Testis (tissue), 3 donors: ENCODE results near the gene ATF6B. TPM values are rescaled to one million over a fixed set of nuclear protein-coding genes. Genes with fewer than 3 reads are reported as not detected.

Experiments
- DNase-seq: peaks from one replicate; pipeline ENCODE4 v3.0.0-alpha.2; 2019
- H3K27ac ChIP-seq, 2 donors: fragments of 200-600 bp; sonication (generic); one replicate each; pipeline ENCODE4 v1.5.1; 2019
- H3K27me3 ChIP-seq: fragments of 200-600 bp; sonication (generic); one replicate; pipeline ENCODE4 v1.5.1; 2019
- H3K36me3 ChIP-seq: fragments of 200-600 bp; sonication (generic); one replicate; pipeline ENCODE4 v1.5.1; 2017; ENCODE audit warnings: low read depth; ENCODE audit errors: missing control alignments
- H3K4me1 ChIP-seq: fragments of 200-600 bp; sonication (generic); one replicate; pipeline ENCODE4 v1.5.1; 2019
- H3K4me3 ChIP-seq, 2 donors: fragments of 200-600 bp; sonication (generic); one replicate each; pipeline ENCODE4 v1.5.1; 2017 to 2019
- H3K9me3 ChIP-seq: fragments of 200-600 bp; sonication (generic); one replicate; pipeline ENCODE4 v1.5.1; 2017
- CTCF ChIP-seq, 3 experiments: fragments of 450-650 bp in 2 of 3; fragments of 200-600 bp in 1 of 3; sonication (generic) in 1 of 3; IDR thresholded peaks; one replicate each; pipeline ENCODE4 v1.5.1; 2016 to 2019; ENCODE audit warnings: antibody characterized with exemption in 3 of 3, mild to moderate bottlenecking in 2 of 3, moderate library complexity in 1 of 3
- POLR2A ChIP-seq: fragments of 450-650 bp; IDR thresholded peaks from one replicate; pipeline ENCODE4 v1.6.1; 2017; ENCODE audit warnings: antibody characterized with exemption, mild to moderate bottlenecking, moderate library complexity
- WGBS, 2 donors: methylation state at CpG; one replicate each; pipeline ENCODE4 v1.1.5; 2018; 5-methylcytosine and 5-hydroxymethylcytosine counted together
- intact Hi-C: fragments of 100-400 bp; cut with DNase I; formaldehyde crosslinking; loops from one replicate; pipeline ENCODE4 v1.15.1; 2023; ENCODE audit warnings: low total_unique reads
- polyA plus RNA-seq: library from polyadenylated mRNA; stranded (reverse); fragments of 350-450 nt; fragmentation: Illumina TruSeq; extraction: RNeasy Lipid Tissue Mini Kit (QIAGEN cat#74804); gene quantifications from one replicate; pipeline ENCODE4 v1.2.3, GENCODE V29; 2014; ENCODE audit warnings: low read depth, low replicate concordance; ENCODE audit not compliant: insufficient read depth
- total RNA-seq, 2 donors: library from RNA; depleted of rRNA; stranded (reverse); fragments of >200 nt; gene quantifications; one replicate each; pipeline ENCODE4 v1.2.3, GENCODE V29; 2016

The ATF6B gene
- total and polyA plus RNA-seq, 3 donors from 2014 or later = 76.3 to 138 (median 120) TPM

DNA sequence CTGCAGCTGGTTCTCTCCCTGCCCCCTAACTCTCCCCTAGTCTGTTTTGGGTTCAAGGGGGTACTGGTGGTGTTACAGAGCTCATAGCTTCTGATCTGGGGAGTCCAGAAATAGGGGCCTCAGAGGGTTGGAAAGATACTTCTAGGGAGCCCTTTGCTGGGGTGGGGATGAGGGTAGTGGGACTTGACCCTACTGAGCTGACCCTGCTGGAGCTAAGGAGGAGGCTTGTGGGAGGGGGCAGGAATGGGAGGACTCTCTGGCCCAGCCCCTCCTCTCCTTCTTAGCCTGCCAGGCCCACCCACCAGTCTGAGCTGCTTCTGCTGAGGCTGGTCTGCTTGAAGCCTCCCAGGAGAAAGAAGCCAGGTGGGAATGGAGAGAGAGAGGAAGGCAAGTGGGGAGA is 36.2 kb upstream of the ATF6B start, which contains the start of gene EGFL8:
EGFL8 (plus strand) TSS at position 301 of the 400 bp plus-strand sequence. CDS start 1,571 bp downstream, outside the sequence.
- no peak for DNase-seq
- intact Hi-C loops = no loop called here
- Histone ChIP-seq H3K4me1 (peaks cover 8% of the 10 kb centered on the region), H3K4me3 (no peak within 1 kb of the TSS), H3K36me3 (no peaks in the 10 kb centered on the region), H3K9me3 (no peaks in the 10 kb centered on the region), H3K27ac (peak within 1 kb of the TSS in 1 of 2 donors; percentile 36), H3K27me3 (no peaks in the 10 kb centered on the region)
- TF ChIP-seq CTCF (IDR thresholded peaks at IDR 0.05) (no peak), POLR2A (no peak)

GRCh38 chr6:32163559-32164258 is 35.7 kb upstream of the ATF6B start:
- Histone ChIP-seq H3K9me3 (no peaks in the 10 kb centered on the region), H3K4me3 (no peak overlapping the region), H3K27me3 (no peaks in the 10 kb centered on the region), H3K36me3 (no peaks in the 10 kb centered on the region), H3K27ac (peak overlapping the region in 1 of 2 donors; percentile 36), H3K4me1 (peaks cover 6% of the 10 kb centered on the region)
- WGBS, 2 donors = 78 to 82% methylated on average over 7 of the region's 7 CpGs
- intact Hi-C loops = no loop called here
- no peak for TF ChIP-seq CTCF (IDR thresholded peaks at IDR 0.05)
- no peak for TF ChIP-seq POLR2A
- DNase-seq = no peak

- TF ChIP-seq POLR2A (no peak), CTCF (IDR thresholded peaks at IDR 0.05) (no peak)
- Histone ChIP-seq H3K4me1 (peaks cover 12% of the 10 kb centered on the region), H3K36me3 (no peaks in the 10 kb centered on the region), H3K4me3 (no peak overlapping the region), H3K9me3 (no peaks in the 10 kb centered on the region), H3K27ac (no peak overlapping the region), H3K27me3 (no peaks in the 10 kb centered on the region)
- intact Hi-C loops = no loop called here
- DNase-seq = no peak
Measured at GRCh38 chr6:32158052-32158451, 30.0 kb upstream of the ATF6B start.

DNA sequence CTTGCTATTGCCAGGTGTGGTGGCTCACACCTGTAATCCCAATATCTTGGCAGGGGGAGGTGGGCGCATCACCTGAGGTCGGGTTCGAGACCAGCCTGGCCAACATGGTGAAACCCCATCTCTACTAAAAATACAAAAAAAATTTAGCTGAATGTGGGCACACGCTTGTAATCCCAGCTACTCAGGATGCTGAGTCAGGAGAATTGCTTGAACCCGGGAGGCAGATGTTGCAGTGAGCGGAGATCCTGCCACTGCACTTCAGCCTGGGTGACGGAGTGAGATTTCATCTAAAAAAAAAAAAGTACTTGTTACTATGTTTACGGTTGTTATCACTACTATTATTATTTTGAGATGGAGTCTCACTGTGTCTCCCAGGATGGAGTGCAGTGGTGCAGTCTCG is 28.8 kb upstream of the ATF6B start:
- H3K4me3 ChIP-seq = no peak overlapping the region
- H3K27me3 ChIP-seq = no peaks in the 10 kb centered on the region
- intact Hi-C loops = no loop called here
- no peak for TF ChIP-seq POLR2A
- no peak for TF ChIP-seq CTCF (IDR thresholded peaks at IDR 0.05)
- WGBS, 2 donors = 89 to 90% methylated on average over 9 of the region's 9 CpGs
- H3K9me3 ChIP-seq = no peaks in the 10 kb centered on the region
- H3K4me1 ChIP-seq = peaks cover 23% of the 10 kb centered on the region
- no peak overlapping the region for H3K27ac ChIP-seq
- no peaks in the 10 kb centered on the region for H3K36me3 ChIP-seq
- DNase-seq = no peak
